ENCODE data around the gene TBX18. TPM values are rescaled to one million over a fixed set of nuclear protein-coding genes. Genes with fewer than 3 reads are reported as not detected.

The TBX18 gene
- total RNA-seq, result 1 to 10 TPM in 2 of 4 donors, under 1 TPM in 2; 0.15 to 4.4 (median 1.9) TPM

DNA sequence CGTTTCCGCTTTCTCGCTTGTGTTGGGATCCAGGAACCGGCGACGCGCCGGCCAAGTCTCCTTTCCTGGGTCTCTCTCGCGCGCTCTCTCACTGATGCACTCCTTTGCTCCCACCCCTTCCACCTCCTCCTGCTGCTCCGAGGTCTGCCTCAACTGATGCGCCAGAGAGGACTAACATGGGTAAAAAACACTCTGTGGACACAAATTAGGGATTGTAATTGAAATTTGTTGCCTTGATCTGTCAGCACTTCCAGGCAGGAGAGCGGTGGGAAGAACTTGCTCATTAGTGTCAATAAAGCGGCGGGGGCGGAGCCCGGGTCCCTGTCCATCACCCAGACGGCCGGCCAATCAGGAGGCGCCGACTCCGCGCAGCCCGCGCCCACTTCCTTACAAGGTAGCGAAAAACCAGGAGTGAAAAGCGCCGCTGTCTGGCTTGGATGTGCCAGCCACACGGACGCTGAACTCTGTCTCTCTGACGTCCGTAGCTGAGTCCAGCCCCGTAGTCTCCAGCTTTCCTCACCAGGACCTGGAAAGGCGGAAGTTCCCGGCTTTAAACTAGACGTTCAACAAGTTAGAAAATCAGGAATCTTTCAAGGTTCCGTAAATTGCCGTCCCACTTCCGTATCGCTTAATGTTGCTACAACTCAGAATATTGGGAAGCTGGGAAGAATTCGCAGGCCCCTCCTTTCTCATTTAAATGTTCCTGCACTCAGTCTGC, at the start of gene TBX18:
Gene TBX18, minus strand, starts transcription at position 267 of the 718 bp plus-strand sequence. CDS start 417 bp downstream, outside the sequence.
- TF ChIP-seq, protein P1, sequence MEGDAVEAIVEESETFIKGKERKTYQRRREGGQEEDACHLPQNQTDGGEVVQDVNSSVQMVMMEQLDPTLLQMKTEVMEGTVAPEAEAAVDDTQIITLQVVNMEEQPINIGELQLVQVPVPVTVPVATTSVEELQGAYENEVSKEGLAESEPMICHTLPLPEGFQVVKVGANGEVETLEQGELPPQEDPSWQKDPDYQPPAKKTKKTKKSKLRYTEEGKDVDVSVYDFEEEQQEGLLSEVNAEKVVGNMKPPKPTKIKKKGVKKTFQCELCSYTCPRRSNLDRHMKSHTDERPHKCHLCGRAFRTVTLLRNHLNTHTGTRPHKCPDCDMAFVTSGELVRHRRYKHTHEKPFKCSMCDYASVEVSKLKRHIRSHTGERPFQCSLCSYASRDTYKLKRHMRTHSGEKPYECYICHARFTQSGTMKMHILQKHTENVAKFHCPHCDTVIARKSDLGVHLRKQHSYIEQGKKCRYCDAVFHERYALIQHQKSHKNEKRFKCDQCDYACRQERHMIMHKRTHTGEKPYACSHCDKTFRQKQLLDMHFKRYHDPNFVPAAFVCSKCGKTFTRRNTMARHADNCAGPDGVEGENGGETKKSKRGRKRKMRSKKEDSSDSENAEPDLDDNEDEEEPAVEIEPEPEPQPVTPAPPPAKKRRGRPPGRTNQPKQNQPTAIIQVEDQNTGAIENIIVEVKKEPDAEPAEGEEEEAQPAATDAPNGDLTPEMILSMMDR (IDR thresholded peaks at IDR 0.05), result no peak
- peak in 2 of 4 donors; percentile 11 to 53 for TF ChIP-seq POLR2A (IDR thresholded peaks at IDR 0.05)
- 4 to 18% methylated on average over 22 to 29 of the region's 42 CpGs for WGBS, 2 donors
- DNase-seq, result peak; percentile 17
- Histone ChIP-seq H3K4me3 (peak within 1 kb of the TSS; percentile 25 to 68 (median 53)), H3K36me3 (no peaks in the 10 kb centered on the region), H3K27ac (peak within 1 kb of the TSS; percentile 74 to 93 (median 88)), H3K4me1 (peaks cover 0 to 27% (median 0%) of the 10 kb centered on the region in 3 donors), H3K27me3 (peaks cover 0 to 99% (median 31%) of the 10 kb centered on the region in 4 donors), H3K9me3 (peaks cover 0 to 10% (median 6%) of the 10 kb centered on the region in 3 donors)
- intact Hi-C loops (cut with DNase I), result no loop called here

- no peak for DNase-seq
- Histone ChIP-seq H3K9me3 (no peaks in the 10 kb centered on the region), H3K27ac (no peak overlapping the region), H3K27me3 (no peaks in the 10 kb centered on the region), H3K36me3 (no peaks in the 10 kb centered on the region), H3K4me3 (no peak overlapping the region), H3K4me1 (no peaks in the 10 kb centered on the region)
- TF ChIP-seq, protein P1 (IDR thresholded peaks at IDR 0.05), result no peak
- no peak for TF ChIP-seq POLR2A (IDR thresholded peaks at IDR 0.05)
- intact Hi-C loops (cut with DNase I), result no loop called here
Measured at GRCh38 chr6:84811351-84811750, 47.0 kb upstream of the TBX18 start.

DNA sequence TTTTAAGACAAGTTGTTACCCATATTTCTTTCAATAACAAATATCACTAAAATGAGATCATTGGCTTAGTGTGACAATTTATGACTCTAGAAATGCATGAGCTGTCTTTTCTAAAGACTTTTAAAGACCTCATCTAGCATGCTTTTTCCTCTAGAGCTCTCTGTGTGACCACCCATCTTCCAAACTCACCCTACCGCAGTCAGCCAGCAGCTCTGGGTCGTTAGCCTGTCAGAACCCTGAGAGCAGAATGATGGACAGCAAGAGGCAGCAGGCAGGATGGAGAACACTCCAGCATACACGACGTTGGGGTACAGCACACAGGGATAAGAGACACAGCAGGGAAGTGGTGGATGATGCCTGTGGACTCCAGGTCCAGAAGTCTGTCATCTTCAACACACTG, 45.1 kb upstream of the TBX18 start:
- Histone ChIP-seq H3K36me3 (no peaks in the 10 kb centered on the region), H3K27me3 (no peaks in the 10 kb centered on the region), H3K27ac (no peak overlapping the region), H3K4me1 (no peaks in the 10 kb centered on the region), H3K9me3 (no peaks in the 10 kb centered on the region), H3K4me3 (no peak overlapping the region)
- DNase-seq, result no peak
- WGBS, 2 donors, result 22 to 34% methylated on average over 4 of the region's 4 CpGs
- no peak for TF ChIP-seq POLR2A (IDR thresholded peaks at IDR 0.05)
- TF ChIP-seq, protein P1 (IDR thresholded peaks at IDR 0.05), result no peak
- intact Hi-C loops (cut with DNase I), result no loop called here

DNA sequence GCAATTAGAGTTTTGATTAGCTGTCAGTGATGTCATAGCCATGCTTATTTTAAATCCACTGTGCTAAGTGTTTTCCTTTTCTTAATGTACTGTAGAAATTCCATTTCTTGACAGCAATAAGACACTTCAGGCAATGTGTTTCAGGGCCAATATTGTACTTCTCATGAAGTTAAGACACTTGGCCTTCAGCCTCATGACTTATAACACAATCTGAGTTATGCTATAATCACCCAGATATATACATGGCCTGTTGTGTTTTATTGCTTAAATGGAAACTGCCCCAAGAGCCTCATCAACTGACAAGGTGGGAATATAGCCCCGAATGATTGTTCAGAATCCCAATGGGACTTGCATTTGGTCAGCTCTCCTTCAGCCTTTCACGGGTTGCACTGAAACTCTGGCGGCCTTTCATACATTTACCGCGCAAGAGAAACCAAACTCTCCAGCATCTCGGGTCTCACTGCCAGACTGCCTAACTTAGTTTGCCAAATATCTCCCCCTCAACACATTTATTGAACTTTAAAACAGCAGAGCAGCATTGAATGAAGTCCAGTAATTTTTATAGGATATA, 44.2 kb upstream of the TBX18 start:
- 72 to 80% methylated on average over 6 of the region's 6 CpGs for WGBS, 2 donors
- Histone ChIP-seq H3K27me3 (no peaks in the 10 kb centered on the region), H3K4me3 (no peak overlapping the region), H3K36me3 (no peaks in the 10 kb centered on the region), H3K27ac (no peak overlapping the region), H3K4me1 (no peaks in the 10 kb centered on the region), H3K9me3 (no peaks in the 10 kb centered on the region)
- no peak for TF ChIP-seq POLR2A (IDR thresholded peaks at IDR 0.05)
- TF ChIP-seq, protein P1 (IDR thresholded peaks at IDR 0.05), result no peak
- intact Hi-C loops (cut with DNase I), result no loop called here
- no peak for DNase-seq

DNA sequence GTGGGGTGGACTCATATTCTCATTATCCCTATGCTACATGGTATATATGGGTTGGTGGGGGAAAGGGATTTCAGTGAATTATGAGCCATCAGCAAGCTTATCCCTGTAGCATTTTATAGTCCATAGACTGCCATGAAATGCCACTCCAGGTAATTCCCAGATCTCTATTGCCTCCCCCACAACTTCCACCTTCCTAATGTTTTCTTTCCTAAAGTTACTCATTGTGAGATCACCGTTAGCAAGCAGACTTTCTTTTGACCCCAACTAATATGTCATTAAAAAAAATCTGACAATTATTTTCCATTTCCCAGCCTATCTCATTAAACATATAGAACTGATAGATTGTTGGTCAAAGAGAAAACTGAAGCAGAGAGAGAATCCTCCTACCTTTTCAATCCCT, 40.7 kb upstream of the TBX18 start:
- Histone ChIP-seq H3K4me1 (no peaks in the 10 kb centered on the region), H3K9me3 (no peaks in the 10 kb centered on the region), H3K4me3 (no peak overlapping the region), H3K27me3 (no peaks in the 10 kb centered on the region), H3K27ac (no peak overlapping the region), H3K36me3 (no peaks in the 10 kb centered on the region)
- intact Hi-C loops (cut with DNase I), result no loop called here
- TF ChIP-seq, protein P1 (IDR thresholded peaks at IDR 0.05), result no peak
- TF ChIP-seq POLR2A (IDR thresholded peaks at IDR 0.05), result no peak
- 41 to 44% methylated on average over 1 of the region's 1 CpG for whole genome bisulfite sequencing, 2 donors
- no peak for DNase-seq
